Right renal cortex interstitium (tissue), 3 donors: ENCODE measurements around the gene ARMC12. TPM values are rescaled to one million over a fixed set of nuclear protein-coding genes. Genes with fewer than 3 reads are reported as not detected.

Experiments used
- polyA plus RNA-seq, 3 donors: library from polyadenylated mRNA; unstranded; fragments of 120-200 nt; gene quantifications; one replicate each; pipeline ENCODE4 v1.2.1, GENCODE V29; 2013; ENCODE audit not compliant: insufficient read length in 3 of 3

Gene ARMC12
- polyA plus RNA-seq, 3 donors = 0.48 to 0.89 (median 0.86) TPM

Other genes with a start within 250 kb of the ARMC12 start
- gene TEAD3, start 240.0 kb upstream of the ARMC12 start, polyA plus RNA-seq = 10 to 100 TPM; 38.2 to 42.8 (median 38.5) TPM
- 1 to 10 TPM; 1.3 to 2.1 (median 1.7) TPM for gene TULP1, start 224.1 kb upstream of the ARMC12 start, polyA plus RNA-seq
- 10 to 100 TPM; 24.9 to 29.0 (median 27.7) TPM for gene FKBP5, start 48.1 kb upstream of the ARMC12 start, polyA plus RNA-seq
- not detected for gene CLPSL2, start 39.6 kb downstream of the ARMC12 start, polyA plus RNA-seq
- 1 to 10 TPM in 1 of 3 donors, under 1 TPM in 2; 0.72 to 1.8 (median 0.94) TPM for gene CLPSL1, start 44.0 kb downstream of the ARMC12 start, polyA plus RNA-seq
- gene CLPS, start 60.3 kb downstream of the ARMC12 start, polyA plus RNA-seq = not detected
- not detected for gene LHFPL5, start 68.3 kb downstream of the ARMC12 start, polyA plus RNA-seq
- gene SRPK1, start 184.1 kb downstream of the ARMC12 start, polyA plus RNA-seq = 10 to 100 TPM; 47.8 to 52.2 (median 50.1) TPM